Epithelial cell of proximal tubule (primary cell): ENCODE data around the gene KCNG2. TPM values are rescaled to one million over a fixed set of nuclear protein-coding genes. Genes with fewer than 3 reads are reported as not detected.

Experiments
- DNase-seq: peaks from one replicate; pipeline ENCODE4 v3.0.0-alpha.2; 2011; ENCODE audit warnings: low read depth
- H3K4me3 ChIP-seq: 2 replicates; pipeline ENCODE4 v1.5.1; 2011; ENCODE audit warnings: low read depth, mild to moderate bottlenecking, low read length
- total RNA-seq: library from RNA; depleted of rRNA; stranded (reverse); fragments of >200 nt; gene quantifications from 2 replicates; pipeline ENCODE4 v1.2.3, GENCODE V29; 2015
- TF ChIP-seq, protein P1 (sequence below): conservative IDR thresholded peaks from 2 replicates; pipeline ENCODE4 v1.5.1; 2012; ENCODE audit warnings: low read depth, mild to moderate bottlenecking, low read length

KCNG2 gene
- total RNA-seq, 1 donor from 2014 or later: not detected

- no peak overlapping the region for H3K4me3 ChIP-seq
- TF ChIP-seq, protein P1, sequence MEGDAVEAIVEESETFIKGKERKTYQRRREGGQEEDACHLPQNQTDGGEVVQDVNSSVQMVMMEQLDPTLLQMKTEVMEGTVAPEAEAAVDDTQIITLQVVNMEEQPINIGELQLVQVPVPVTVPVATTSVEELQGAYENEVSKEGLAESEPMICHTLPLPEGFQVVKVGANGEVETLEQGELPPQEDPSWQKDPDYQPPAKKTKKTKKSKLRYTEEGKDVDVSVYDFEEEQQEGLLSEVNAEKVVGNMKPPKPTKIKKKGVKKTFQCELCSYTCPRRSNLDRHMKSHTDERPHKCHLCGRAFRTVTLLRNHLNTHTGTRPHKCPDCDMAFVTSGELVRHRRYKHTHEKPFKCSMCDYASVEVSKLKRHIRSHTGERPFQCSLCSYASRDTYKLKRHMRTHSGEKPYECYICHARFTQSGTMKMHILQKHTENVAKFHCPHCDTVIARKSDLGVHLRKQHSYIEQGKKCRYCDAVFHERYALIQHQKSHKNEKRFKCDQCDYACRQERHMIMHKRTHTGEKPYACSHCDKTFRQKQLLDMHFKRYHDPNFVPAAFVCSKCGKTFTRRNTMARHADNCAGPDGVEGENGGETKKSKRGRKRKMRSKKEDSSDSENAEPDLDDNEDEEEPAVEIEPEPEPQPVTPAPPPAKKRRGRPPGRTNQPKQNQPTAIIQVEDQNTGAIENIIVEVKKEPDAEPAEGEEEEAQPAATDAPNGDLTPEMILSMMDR: no peak
- no peak for DNase-seq
These were observed 16.6 kb downstream of the KCNG2 start for GRCh38 chr18:79814373-79814772.

- H3K4me3 ChIP-seq: no peak overlapping the region
These were observed 17.9 kb downstream of the KCNG2 start for GRCh38 chr18:79815657-79816056.

GRCh38 chr18:79816092-79816491 is 18.4 kb downstream of the KCNG2 start:
- H3K4me3 ChIP-seq: no peak overlapping the region
- TF ChIP-seq, protein P1: no peak
- no peak for DNase-seq

More at GRCh38 chr18:79815657-79816056, 17.9 kb downstream of the KCNG2 start:
- DNase-seq: no peak
- TF ChIP-seq, protein P1: no peak

GRCh38 chr18:79816981-79817606 is 19.4 kb downstream of the KCNG2 start:
- DNase-seq: no peak
- TF ChIP-seq, protein P1: no peak
- H3K4me3 ChIP-seq: no peak overlapping the region

- no peak overlapping the region for H3K4me3 ChIP-seq
- TF ChIP-seq, protein P1: no peak
- DNase-seq: no peak
These were observed 19.9 kb downstream of the KCNG2 start for GRCh38 chr18:79817607-79817998.

GRCh38 chr18:79818036-79818435 is 20.3 kb downstream of the KCNG2 start:
- H3K4me3 ChIP-seq: no peak overlapping the region
- TF ChIP-seq, protein P1: no peak
- DNase-seq: no peak

GRCh38 chr18:79818631-79819030 is 20.9 kb downstream of the KCNG2 start:
- no peak for DNase-seq
- H3K4me3 ChIP-seq: no peak overlapping the region
- TF ChIP-seq, protein P1: no peak
